Activated naive CD8-positive, alpha-beta T cell treated with anti-CD3 and anti-CD28 coated beads for 36 hours (primary cell): ENCODE results near the gene DMBX1. TPM values are rescaled to one million over a fixed set of nuclear protein-coding genes. Genes with fewer than 3 reads are reported as not detected.

Source experiments
- DNase-seq: peaks from one replicate; pipeline ENCODE4 v3.0.0; 2021
- H3K27ac Mint-ChIP-seq: one replicate; pipeline ENCODE4 v1.8.0; 2022; ENCODE audit warnings: mild to moderate bottlenecking, moderate library complexity, mixed read lengths
- H3K27me3 Mint-ChIP-seq: one replicate; pipeline ENCODE4 v1.8.0; 2022; ENCODE audit warnings: mild to moderate bottlenecking, mixed read lengths
- H3K36me3 Mint-ChIP-seq: one replicate; pipeline ENCODE4 v1.8.0; 2021; ENCODE audit warnings: mild to moderate bottlenecking, mixed read lengths
- H3K4me1 Mint-ChIP-seq: one replicate; pipeline ENCODE4 v1.8.0; 2021; ENCODE audit warnings: mixed read lengths
- H3K4me3 Mint-ChIP-seq: one replicate; pipeline ENCODE4 v1.8.0; 2022; ENCODE audit warnings: mild to moderate bottlenecking, moderate library complexity, mixed read lengths
- H3K9me3 Mint-ChIP-seq: one replicate; pipeline ENCODE4 v1.8.0; 2022; ENCODE audit warnings: mixed read lengths
- total RNA-seq, 2 experiments: library from RNA; stranded (reverse); gene quantifications; one replicate each; pipeline ENCODE4 v1.2.3, GENCODE V29; 2021

DMBX1 gene
- total RNA-seq, 2 experiments from 2014 or later = not detected

DNA sequence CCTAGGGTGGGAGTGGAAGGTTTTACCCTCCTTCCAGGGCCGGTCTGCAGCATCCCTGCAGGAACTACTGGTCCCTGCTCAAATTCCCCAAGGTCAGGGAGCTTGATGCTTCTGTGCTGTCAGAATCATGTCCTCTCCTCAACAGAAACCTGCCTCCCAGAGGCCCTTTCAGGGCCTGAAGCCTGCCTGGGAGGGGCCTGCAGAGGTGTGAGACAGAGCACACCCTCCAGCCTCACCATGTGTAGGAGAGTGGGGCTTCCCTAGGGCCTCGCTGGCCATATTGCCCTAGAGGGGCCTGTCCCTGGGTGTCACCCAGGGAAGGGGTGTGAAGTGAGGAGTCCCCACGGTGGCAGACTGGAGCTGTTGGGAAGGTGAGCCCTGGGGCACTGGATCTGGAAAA lies 40.7 kb downstream of the DMBX1 start:
- Mint-ChIP-seq H3K36me3 (no peaks in the 10 kb centered on the region), H3K4me1 (peaks cover 15% of the 10 kb centered on the region)

DNA sequence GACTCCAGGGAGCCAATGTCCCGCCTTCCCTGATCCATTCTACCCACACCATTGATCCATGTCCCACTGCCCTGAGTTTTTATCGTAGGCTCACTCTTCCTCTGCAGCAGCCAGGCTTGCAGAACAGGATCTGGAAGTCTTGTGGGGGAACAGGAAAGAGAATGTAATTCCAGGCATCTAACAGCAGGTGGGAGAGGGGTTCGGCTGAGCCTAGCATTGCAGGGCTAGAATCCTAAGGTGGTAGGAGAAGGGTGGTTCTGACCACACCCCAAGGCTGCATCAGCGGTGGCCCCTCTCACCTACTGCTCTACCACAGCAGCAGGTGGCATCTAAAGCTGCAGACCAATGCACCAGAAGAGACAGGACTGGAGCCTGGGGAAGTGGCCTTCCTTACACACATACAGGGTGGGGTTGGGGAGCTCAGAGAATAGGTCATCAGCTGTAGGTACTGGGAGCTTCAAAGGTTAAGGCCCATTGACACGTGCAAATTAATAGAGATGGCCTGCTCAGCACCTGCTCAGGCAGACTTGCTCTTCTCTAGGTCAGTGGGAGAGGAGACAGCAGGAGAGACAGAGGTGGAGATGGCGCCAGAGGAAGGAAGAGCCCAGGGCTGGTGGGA lies 41.3 kb downstream of the DMBX1 start:
- no peak overlapping the region for H3K27ac Mint-ChIP-seq
- no peaks in the 10 kb centered on the region for H3K36me3 Mint-ChIP-seq
- H3K4me1 Mint-ChIP-seq = peaks cover 15% of the 10 kb centered on the region
- H3K27me3 Mint-ChIP-seq = peaks cover 32% of the 10 kb centered on the region
- no peak overlapping the region for H3K4me3 Mint-ChIP-seq
- no peaks in the 10 kb centered on the region for H3K9me3 Mint-ChIP-seq
- DNase-seq = no peak

More for the DNA sequence above, 40.7 kb downstream of the DMBX1 start:
- Mint-ChIP-seq H3K27ac (no peak overlapping the region), H3K9me3 (no peaks in the 10 kb centered on the region), H3K27me3 (peaks cover 37% of the 10 kb centered on the region), H3K4me3 (no peak overlapping the region)
- no peak for DNase-seq

DNA sequence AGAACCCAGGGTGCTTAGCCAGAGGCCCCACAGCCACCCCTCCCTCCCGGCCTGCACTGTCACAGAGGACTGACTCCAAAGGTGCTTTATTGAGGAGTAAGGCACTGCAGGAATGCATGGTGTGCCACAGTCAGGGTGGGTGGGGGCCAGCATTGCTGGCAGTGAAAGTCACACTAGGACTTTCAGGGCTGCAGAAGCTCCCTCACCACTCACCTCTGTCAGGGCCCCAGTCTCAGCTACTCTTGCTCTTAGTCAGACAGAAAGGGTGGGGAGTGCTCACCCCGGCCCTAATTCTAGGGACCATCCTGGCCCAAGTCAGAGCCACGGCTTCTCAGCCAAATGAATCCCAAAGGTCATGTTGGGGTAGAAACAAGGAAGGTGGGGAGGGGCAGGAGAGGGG lies 42.5 kb downstream of the DMBX1 start:
- Mint-ChIP-seq H3K9me3 (no peaks in the 10 kb centered on the region), H3K4me1 (peaks cover 15% of the 10 kb centered on the region), H3K4me3 (no peak overlapping the region), H3K27me3 (peaks cover 32% of the 10 kb centered on the region), H3K27ac (no peak overlapping the region), H3K36me3 (no peaks in the 10 kb centered on the region)
- peak; percentile 22 for DNase-seq

DNA sequence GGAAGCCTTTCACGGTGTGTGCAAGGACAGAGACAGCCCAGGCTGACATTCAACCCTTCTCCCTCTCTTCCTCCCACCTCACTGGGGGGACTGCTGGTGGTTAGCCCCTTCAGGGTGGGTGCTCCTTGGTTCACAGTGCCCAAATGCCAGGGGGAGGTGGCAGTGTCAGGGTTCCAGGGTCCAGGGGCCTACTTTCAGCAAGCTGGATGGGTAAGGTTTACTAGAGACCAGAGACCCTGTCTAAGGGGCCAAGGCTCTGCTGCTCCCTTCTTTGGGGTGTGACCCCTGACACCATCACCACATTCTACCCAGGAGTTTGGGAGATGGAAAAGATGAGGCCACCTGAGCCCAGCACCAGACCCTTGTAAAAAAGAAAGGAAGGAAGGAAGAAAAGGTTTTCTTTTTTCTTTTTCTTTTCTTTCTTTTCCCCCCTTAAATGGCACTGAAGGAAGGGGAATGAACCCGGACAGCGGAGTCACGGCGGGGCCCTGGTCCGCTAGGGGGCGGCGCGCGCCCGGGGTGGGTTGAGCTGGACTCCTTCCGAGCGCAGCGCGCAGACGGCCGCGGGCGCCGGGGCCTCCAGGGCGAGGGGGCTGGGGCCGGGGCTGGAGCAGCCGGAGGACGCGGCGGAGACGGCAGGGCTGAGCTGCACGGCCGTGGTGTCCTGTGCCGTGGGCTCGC lies 43.0 kb downstream of the DMBX1 start:
- H3K27me3 Mint-ChIP-seq = peaks cover 33% of the 10 kb centered on the region
- peak; percentile 79 for DNase-seq
- H3K36me3 Mint-ChIP-seq = no peaks in the 10 kb centered on the region
- peak overlapping the region; percentile 8 for H3K27ac Mint-ChIP-seq
- no peaks in the 10 kb centered on the region for H3K9me3 Mint-ChIP-seq
- peaks cover 15% of the 10 kb centered on the region for H3K4me1 Mint-ChIP-seq
- H3K4me3 Mint-ChIP-seq = no peak overlapping the region

DNA sequence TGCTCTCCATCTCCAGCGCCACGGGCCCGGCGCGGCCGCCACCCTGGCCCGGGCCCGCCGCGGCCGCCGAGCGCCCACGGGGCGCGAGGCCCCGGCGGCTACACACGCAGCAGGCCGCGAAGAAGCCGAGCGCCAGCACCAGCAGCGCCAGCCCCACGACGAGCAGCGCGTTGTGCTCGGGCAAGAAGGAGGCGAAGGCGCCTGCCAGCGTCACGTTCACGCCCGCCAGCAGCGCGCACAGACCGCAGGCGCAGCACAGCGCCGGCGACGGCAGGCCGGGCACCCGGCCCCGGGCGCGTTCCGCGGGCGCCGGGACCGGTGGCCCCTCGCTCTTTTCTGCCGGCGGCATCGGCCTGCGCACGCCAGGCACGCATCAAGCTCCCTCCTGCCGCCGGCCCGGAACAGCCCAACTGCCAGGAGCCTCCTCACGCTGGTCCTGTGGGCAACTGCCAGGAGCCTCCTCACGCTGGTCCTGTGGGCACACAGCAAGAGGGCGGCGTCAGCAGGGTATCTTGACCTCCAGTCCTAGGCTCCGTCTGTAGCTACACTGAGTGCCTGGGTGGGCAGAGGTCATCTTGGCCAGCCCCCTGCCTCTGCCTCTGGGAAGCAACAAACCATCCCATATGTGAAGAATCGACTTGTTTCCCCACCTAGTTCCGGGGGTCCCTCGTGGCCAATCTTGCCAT lies 43.7 kb downstream of the DMBX1 start:
- Mint-ChIP-seq H3K9me3 (no peaks in the 10 kb centered on the region), H3K27me3 (peaks cover 26% of the 10 kb centered on the region), H3K27ac (no peak overlapping the region), H3K4me1 (peaks cover 14% of the 10 kb centered on the region), H3K36me3 (no peaks in the 10 kb centered on the region), H3K4me3 (peak overlapping the region; percentile 79)
- peak; percentile 62 for DNase-seq

DNA sequence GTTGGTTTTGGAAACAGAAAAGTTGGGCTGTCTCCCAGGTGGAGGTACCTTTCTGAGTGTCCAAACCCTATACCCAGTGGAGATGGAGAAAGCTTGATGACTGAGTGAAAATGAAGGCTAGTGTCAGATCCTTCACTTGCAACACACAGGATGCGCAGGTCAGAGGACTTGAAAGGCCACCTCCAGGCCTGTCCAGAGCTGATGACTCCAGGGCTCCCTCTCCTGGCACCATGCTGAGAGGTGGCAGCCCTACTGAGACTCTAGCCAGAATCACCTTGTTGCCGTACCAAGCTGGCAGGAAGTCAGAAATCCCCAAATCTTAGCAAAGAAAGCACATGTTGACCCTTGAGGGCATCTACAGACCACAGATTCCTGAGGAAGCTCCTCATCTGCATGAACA lies 45.4 kb downstream of the DMBX1 start:
- H3K27ac Mint-ChIP-seq = no peak overlapping the region
- H3K4me3 Mint-ChIP-seq = no peak overlapping the region
- no peaks in the 10 kb centered on the region for H3K36me3 Mint-ChIP-seq
- no peak for DNase-seq
- peaks cover 3% of the 10 kb centered on the region for H3K4me1 Mint-ChIP-seq
- no peaks in the 10 kb centered on the region for H3K9me3 Mint-ChIP-seq
- peaks cover 17% of the 10 kb centered on the region for H3K27me3 Mint-ChIP-seq

DNA sequence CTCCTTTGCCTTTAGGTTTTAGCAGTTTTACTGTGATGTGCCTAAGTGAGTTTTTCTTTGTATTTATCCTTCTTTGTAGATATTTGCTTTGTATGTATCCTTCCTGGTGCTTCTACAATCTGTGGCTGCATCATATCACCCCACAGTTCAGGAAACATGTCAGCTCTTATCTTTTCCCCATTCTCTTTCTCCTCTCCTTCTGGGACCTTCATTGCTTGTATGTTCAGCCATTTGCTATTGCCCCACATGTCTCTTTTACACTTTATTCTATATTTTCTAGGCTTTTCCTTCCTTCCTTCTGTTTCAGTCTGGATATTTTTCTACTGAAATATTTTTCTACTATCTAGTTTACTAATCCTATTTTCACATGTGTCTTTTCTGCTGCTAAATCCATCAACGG lies 46.9 kb downstream of the DMBX1 start:
- H3K9me3 Mint-ChIP-seq = no peaks in the 10 kb centered on the region
- H3K4me1 Mint-ChIP-seq = peaks cover 3% of the 10 kb centered on the region
- no peak for DNase-seq
- no peak overlapping the region for H3K27ac Mint-ChIP-seq
- no peaks in the 10 kb centered on the region for H3K36me3 Mint-ChIP-seq
- H3K27me3 Mint-ChIP-seq = peaks cover 17% of the 10 kb centered on the region
- no peak overlapping the region for H3K4me3 Mint-ChIP-seq

DNA sequence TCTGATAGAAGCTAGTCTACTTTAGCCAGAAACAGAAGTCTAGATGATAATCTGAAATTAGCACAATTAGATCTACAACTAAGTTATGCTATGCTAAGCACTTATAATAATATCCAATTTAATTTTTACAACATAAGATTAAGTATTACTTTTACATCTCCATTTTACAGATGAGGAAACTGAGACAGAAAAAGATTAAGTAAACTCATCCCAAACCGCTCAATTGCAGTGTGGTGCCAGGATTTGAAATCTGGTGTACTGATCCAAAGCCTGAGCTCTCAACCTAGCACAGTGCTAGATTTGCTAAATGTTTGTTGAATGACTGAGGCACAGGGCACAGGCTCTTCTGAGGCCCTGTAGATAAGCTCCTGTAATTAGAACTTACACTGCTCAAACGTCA lies 48.0 kb downstream of the DMBX1 start:
- H3K27me3 Mint-ChIP-seq = peaks cover 21% of the 10 kb centered on the region
- no peak overlapping the region for H3K4me3 Mint-ChIP-seq
- no peak for DNase-seq
- H3K36me3 Mint-ChIP-seq = no peaks in the 10 kb centered on the region
- H3K9me3 Mint-ChIP-seq = no peaks in the 10 kb centered on the region
- H3K27ac Mint-ChIP-seq = no peak overlapping the region
- peaks cover 3% of the 10 kb centered on the region for H3K4me1 Mint-ChIP-seq

DNA sequence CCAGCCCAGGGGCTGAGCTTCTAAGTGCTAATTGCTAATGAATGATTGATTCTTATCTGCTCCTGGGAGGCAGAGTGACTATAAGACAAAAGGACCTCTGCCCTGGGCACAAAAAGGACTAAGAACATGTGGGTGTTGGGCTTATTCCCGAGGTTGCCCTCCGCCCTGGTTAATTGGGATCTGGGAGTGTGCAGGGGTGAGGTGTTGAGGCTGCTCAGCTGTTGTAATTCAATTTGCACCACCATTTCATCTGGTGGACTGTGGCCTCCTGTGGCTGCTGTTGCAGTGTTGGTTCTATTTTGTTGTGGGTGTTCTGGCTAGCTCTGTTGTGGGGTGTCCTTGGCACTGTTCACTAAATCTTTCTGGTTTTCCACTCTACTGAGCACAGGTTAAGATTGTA lies 48.5 kb downstream of the DMBX1 start:
- Mint-ChIP-seq H3K4me1 (peaks cover 3% of the 10 kb centered on the region), H3K4me3 (no peak overlapping the region), H3K27ac (no peak overlapping the region), H3K9me3 (no peaks in the 10 kb centered on the region), H3K36me3 (no peaks in the 10 kb centered on the region), H3K27me3 (peaks cover 26% of the 10 kb centered on the region)
- DNase-seq = no peak

Other genes starting within 250 kb of the DMBX1 start
- gene RAD54L, start 242.1 kb upstream of the DMBX1 start, total RNA-seq = 10 to 100 TPM; 61.8 to 66.3 TPM
- gene LRRC41, start 186.2 kb upstream of the DMBX1 start, total RNA-seq = 10 to 100 TPM; 33.6 to 35.6 TPM
- gene UQCRH, start 186.1 kb upstream of the DMBX1 start, total RNA-seq = 100 to 1,000 TPM; 455 to 457 TPM
- gene NSUN4, start 149.0 kb upstream of the DMBX1 start, total RNA-seq = 10 to 100 TPM; 32.0 to 32.5 TPM
- 1 to 10 TPM; 2.8 to 3.4 TPM for gene FAAH, start 95.5 kb upstream of the DMBX1 start, total RNA-seq
- not detected for gene KNCN, start 61.8 kb downstream of the DMBX1 start, total RNA-seq
- 10 to 100 TPM; 23.0 to 23.4 TPM for gene MKNK1, start 114.4 kb downstream of the DMBX1 start, total RNA-seq
- 1 to 10 TPM; 8.7 TPM for gene MOB3C, start 127.0 kb downstream of the DMBX1 start, total RNA-seq
- gene ATPAF1, start 178.5 kb downstream of the DMBX1 start, total RNA-seq = 10 to 100 TPM; 45.0 to 46.6 TPM
- gene TEX38, start 182.0 kb downstream of the DMBX1 start, total RNA-seq = not detected
- 10 to 100 TPM; 38.3 to 42.5 TPM for gene EFCAB14, start 229.3 kb downstream of the DMBX1 start, total RNA-seq